Measurements from ENCODE around the gene ESRRG.
"Not testable (repeated sequence)": the region's sequence is repeated elsewhere in the genome, so short reads cannot be mapped to it uniquely, and the experiment has no call there.

ESRRG gene

GRCh38 chr1:216563087-216563486 lies 160.1 kb downstream of the ESRRG start:
- no peak for DNase-seq (ENCODE audit: low read depth)

DNA sequence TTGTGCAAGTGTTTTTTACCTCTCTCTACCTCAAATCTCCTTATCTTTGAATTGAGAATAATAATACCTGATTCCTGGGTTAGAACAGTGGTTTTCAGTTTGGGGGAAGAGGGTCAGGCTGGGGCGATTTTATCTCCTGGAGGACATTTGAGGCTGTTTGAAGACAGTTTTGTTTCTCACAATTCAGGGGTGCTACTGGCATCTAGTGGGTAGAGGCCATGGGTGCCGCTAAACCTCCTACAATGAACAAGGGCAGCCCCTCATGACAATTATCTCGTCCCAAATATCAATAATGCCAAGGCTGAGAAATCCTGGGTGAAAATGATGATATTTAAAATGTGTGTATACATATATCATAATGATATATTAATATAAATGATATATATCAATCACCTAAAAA lies 160.8 kb downstream of the ESRRG start:
- no peak for DNase-seq (ENCODE audit: low read depth)

GRCh38 chr1:216560527-216560926 lies 162.7 kb downstream of the ESRRG start:
- no peak for DNase-seq (ENCODE audit: low read depth)

DNA sequence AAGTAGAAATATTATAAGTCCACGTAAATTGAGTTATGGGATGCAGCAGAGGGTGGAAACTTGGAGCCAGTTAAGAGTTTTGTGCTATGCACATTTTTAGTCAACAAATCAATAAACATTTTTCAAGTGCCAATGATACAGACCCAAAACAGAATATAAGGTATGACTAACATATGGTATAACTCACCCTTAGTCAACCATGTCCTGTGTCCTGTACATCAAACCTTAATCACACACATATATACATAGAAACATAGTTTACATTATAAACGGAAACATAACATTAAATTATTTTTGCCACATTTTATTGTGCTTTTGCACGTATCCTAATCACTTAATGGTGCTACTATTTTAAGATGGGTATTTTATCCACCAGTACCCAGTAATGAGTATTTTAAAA lies 163.9 kb downstream of the ESRRG start:
- no peak for DNase-seq (ENCODE audit: low read depth)

GRCh38 chr1:216555653-216556052 lies 167.6 kb downstream of the ESRRG start:
- DNase-seq (ENCODE audit: low read depth) = no peak

DNA sequence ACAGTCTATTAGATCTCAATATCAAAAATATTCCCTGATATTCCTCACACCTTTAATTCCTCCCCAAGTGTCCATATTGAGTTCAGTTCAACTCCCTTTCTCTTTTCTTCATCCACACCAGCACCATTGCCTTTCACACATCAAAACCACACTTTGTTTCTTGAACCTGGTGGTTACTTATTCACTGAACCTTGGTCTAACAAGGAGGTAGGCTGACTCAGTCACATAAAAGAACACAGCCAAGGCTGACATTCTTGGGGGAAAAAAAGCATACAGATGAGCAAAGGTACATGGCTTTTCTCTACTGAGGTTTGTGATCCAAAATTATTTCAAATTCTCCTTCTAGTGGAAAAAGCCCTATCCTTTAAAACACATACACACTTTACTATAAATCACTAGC lies 168.3 kb downstream of the ESRRG start:
- DNase-seq (ENCODE audit: low read depth) = no peak

- no peak for DNase-seq (ENCODE audit: low read depth)
These were observed 169.5 kb downstream of the ESRRG start for GRCh38 chr1:216553766-216554165.

DNA sequence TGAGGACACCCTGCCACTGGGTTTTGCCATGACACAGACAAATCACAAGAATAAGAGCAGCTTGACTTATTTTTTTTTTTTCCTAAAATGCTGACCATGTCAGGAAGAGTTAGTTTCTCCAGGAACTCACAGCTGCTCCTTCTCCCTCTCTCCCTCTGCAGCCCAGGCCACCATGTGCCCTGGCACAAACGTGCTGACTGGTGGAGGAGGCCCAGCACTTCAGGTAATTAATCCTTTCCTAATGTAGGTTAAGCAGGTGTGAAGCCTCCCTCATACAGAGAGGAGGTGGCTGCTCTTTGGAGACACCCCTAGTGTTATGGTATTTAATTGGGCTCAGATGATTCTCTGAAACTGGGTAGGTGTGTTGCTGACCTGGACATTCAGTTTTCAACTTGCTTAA lies 170.2 kb downstream of the ESRRG start:
- DNase-seq (ENCODE audit: low read depth) = no peak

DNA sequence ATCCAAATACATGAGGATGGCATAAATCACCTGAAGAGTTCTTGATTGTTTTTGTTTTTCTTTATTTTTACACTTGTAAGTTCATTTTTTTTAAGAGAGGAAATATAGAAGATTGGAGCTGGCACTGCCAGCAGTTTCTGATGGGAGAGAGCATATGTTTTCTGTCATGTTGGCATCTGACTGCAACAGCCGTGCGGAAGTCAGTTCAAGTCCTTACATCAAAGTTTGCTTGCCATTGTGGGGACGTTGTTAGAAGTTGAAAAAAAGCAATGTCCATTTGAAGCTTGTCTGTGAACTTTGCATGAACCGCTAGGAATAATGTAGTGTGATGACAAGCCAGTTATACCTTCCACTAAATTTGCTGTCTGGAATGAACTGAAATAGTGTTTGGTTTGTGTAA lies 173.4 kb downstream of the ESRRG start:
- no peak for DNase-seq (ENCODE audit: low read depth)

- DNase-seq (ENCODE audit: low read depth) = no peak
These were observed 180.5 kb downstream of the ESRRG start for GRCh38 chr1:216542741-216543140.

GRCh38 chr1:216542263-216542662 lies 181.0 kb downstream of the ESRRG start:
- no peak for DNase-seq (ENCODE audit: low read depth)

DNA sequence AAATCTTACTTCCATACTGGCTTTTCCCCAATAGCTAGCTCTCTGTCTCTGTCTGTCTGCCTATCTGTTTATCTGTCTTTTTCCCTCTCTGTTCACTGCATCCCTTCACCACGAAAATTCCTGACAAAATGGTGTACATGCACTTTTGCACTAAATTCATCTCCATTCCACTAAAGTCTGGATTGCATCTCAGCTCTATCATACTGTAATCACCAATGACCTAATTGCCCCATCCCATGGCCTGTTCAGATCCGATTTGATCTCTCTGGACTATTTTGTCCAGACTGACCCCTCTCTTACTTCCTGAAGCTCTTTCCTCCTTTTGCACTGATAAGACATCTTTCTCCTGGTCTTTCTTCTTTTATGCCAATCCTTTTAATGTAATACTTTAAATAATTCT lies 187.5 kb downstream of the ESRRG start:
- no peak for DNase-seq (ENCODE audit: low read depth)

GRCh38 chr1:216535059-216535458 lies 188.2 kb downstream of the ESRRG start:
- DNase-seq (ENCODE audit: low read depth) = no peak

DNA sequence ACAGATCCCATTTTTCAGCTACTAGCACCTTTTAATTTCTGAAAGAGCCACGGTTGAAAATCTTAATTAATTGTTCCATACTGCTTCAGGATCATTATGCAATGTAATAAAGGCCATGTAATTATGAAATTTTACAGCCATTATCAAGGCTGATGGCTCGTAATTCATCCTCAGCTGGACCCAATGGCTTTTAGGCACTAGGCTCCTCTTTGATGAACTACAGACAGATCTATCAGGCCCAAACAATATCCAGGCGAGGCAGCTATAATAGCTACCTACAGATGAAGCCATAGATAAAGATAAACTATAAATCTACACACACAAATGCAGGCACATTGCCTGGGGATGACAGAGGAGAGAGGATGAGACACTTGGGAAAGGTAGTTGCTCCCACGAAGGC lies 189.5 kb downstream of the ESRRG start:
- DNase-seq (ENCODE audit: low read depth) = no peak

DNA sequence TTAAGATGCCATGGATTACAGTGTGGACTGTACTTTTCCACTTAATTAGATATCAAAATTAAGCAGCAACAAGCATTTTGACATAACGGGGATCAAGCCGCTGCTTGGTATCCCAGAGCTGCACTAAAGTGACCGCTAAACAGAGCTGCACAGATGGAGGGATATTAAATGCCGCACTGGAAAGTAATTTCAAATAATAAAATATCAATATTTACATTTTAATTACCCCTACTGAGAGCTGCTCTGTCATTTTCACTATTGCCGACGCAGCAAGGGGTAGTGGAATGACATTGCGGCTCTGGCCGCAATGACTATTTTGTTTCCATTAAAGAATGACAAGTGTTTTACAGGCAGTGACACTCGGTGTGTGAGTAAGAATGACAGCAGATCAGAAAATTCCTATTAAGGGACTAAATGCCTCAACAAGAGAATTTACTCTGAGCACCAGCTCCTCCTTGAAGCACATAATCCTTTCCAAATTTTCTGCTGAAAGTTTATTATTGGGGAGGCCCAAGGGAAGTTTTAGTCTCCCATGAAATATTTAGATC lies 190.9 kb downstream of the ESRRG start:
- DNase-seq (ENCODE audit: low read depth) = no peak

DNA sequence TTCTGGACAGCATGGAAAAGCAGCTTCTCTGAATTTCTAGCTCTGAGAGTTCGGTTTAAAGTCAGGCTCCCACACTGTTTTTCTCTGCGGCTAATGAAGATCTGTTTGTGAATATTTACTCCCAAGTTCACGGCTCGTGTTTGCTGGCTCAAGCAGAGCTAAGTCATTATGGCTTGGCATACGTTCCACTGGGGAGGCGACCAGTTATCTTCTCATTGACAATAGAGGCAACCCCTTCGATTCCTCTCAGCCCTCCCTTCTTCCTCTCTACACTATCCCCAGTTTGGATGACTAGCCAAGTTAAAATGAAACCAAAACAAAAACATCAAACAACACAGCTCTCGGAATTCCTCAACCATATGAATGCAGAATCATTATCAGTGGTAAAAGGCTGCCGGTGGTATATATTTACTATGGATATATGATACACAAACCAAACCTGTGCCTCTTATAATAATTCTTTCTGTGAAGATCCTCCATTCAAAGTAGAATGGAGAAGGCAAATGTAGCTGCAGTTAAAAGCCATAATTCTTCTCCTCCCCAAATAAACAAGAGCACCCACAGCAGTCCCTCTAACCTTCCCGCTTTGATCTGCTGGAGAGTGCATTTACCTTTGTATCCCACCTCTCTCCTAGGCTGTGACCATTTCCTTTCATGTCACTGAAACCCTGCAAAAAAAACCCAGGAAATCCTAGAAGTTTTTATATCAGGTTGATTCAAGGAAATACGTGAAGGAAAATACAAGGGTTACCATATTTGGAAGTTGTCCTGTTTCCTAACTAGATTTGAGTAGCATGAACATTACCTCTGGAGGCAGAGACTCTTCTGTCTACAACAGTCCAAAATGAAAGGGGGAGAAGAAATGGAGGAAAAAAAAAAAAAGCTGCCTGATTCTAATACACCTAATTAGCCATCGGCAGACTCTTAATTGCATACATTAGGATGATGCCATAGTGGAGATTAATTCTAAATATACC lies 191.7 kb downstream of the ESRRG start:
- no peak for DNase-seq (ENCODE audit: low read depth)

DNA sequence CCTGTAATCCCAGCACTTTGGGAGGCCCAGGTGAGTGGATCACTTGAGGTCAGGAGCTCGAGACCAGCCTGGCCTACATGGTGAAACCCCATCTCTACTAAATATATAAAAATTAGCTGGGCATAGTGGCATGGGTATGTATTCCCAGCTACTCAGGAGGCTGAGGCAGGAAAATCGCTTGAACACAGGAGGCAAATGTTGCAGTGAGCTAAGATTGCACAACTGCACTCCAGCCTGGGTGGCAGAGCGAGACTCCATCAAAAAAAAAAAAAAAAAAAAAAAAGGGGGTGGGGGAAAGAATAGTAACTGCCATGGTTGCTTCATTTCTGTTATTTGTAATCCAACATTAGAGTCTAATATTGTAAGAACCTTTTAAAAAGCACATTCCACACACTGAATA lies 193.4 kb downstream of the ESRRG start:
- not testable (repeated sequence) for DNase-seq (ENCODE audit: low read depth)

DNA sequence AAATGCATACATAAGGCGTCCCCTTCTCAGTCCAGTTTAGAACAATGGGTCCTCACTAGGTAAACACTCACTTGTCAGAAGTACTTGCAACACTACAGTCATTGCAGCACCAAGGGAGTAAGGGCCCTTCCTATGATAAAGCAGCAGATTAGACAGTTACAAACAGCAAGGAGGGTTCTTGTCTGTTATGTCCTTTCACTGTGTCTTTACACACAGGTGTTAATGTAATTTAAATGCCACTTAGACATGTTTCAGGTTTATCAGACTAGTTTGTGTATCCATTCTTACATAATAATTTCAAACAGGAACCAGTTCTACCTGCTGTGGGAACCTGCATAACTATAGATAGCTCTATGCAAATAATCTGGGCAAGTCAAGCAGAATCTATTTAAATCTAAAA lies 194.4 kb downstream of the ESRRG start:
- no peak for DNase-seq (ENCODE audit: low read depth)

GRCh38 chr1:216523449-216524190 lies 199.6 kb downstream of the ESRRG start:
- DNase-seq (ENCODE audit: low read depth) = no peak

- no peak for DNase-seq (ENCODE audit: low read depth)
These were observed 200.2 kb downstream of the ESRRG start for GRCh38 chr1:216523043-216523442.

GRCh38 chr1:216521477-216521876 lies 201.8 kb downstream of the ESRRG start:
- DNase-seq (ENCODE audit: low read depth) = no peak

DNA sequence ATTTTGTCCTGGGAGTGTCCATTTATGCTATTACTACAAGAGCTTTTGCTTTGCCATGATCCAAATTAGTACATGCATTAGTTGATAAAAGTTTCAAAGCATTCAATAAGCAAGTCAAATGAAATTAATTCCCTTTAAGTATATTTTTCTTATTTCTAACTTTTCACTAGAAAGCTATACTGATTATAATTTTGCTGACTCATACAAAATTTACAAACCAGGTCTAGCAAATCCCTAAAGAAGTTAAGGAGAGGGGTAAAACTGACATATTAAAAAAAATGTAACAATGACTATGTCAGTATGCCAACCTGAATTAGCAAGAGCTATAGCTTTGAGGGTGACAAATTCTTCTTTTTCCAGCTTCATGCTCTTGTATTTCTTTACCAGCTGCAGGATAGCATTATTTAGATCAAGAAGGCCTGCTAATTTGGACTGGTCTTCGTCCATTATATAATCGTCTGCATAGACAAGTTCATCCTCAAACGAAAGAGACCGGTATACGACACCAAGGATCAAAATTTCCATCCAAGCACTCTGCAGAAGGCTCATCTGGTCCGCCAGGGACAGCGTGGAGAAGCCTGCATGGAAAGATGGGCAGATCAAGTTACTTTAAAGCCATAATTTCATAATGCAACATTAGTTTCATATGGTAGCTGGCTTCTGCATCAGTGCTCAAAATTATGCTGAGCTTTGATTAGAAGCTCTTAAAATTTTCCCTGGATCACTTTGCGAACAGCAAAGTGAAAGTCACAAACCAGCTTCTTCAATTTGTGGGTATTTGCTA lies 204.2 kb downstream of the ESRRG start:
- no peak for DNase-seq (ENCODE audit: low read depth)
